NK-92 (cell line): ENCODE results near the gene ANKS3.
A peak's percentile ranks its signal among the peaks of the same experiment; 100 is the strongest.

ENCODE experiments used
- DNase-seq: peaks from one replicate; lab custom pipeline; 2025; ENCODE audit not compliant: unreplicated experiment; lab: John Stamatoyannopoulos, UW

ANKS3 gene, protein sequence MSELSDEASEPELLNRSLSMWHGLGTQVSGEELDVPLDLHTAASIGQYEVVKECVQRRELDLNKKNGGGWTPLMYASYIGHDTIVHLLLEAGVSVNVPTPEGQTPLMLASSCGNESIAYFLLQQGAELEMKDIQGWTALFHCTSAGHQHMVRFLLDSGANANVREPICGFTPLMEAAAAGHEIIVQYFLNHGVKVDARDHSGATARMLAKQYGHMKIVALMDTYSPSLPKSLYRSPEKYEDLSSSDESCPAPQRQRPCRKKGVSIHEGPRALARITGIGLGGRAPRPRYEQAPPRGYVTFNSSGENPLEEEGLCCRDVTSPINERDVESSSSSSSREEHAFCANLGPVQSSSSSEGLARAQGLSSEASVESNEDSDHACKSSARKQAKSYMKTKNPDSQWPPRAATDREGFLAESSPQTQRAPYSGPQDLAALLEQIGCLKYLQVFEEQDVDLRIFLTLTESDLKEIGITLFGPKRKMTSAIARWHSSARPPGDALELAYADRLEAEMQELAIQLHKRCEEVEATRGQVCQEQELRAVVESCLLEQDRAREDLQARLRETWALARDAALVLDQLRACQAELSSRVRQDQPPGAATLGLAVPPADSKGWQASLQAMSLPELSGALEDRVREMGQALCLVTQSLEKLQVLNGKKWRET

DNA sequence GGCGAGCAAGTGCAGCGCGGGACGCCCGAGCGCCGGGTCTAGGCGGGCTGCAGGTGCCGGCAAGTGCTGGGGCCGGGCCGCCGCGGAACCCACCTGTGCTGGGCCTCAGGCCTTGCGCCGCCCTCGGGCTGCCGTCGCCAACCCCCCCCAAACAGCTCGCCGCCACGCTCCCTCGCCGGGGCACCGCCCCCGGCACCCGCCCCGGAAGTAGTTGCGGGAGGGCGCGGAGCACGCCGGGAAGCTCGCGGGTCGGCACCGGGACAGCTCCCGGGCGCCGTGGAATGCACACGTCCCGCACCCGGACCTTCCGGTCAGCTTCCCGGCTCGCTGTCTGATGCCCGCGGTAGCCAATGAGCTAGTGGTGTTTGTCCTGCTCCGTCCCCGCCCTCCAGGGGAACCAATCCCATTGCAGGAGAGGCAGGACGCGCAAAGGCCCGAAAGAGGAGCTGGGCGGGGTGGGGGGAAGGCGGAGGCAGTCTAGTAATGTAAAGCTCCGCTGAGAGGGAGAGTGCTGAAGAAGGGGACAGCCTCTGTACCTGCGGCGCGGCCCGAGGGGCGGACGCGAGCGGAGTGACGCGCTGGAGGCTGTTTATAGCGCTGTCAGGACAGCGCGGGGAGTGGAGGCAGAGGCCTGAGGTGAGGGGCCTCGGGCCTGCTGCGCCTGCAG lies at the start of gene ANKS3, which contains the start of gene DNAAF8:
Gene ANKS3, minus strand, starts transcription at position 209 of the 667 bp plus-strand sequence. CDS start 4,122 bp downstream, outside the sequence.
Gene DNAAF8, plus strand, starts transcription at position 475 of the 667 bp plus-strand sequence. CDS start 1,978 bp downstream, outside the sequence.
- no peak for DNase-seq

DNA sequence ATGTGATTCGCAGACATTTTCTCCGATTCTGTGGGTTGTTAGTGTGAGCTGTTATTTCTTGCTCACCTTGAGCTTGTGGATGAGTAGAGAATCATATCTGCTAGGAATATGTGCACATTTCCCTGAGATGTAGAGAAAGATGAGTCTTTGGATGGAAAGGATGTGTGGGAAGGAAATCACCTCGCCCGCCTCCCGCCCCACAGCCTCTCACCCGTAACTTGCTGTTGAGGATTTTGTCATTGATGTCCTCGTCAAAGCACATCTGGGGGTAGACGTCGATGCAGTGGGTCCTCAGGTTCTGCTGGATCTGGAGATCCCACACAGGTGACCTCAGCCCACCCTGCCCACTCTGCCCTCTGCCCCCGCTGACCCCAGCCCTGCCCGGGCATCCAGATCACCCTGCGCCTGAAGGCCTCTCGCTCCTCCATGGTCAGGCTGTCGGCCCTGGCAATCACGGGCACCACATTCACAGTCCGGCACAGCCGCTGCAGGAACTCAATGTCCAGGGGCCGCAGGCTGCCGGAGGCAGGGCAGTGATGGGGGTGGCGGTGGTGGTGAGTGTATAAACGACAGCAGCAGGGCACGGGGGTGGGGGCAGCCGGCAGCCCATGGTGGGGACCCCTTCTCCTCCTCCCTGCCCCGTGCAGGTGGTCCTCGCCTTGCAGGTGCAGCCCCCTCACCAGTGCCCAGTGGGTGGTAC lies 49.3 kb upstream of the ANKS3 start:
- DNase-seq: no peak

DNA sequence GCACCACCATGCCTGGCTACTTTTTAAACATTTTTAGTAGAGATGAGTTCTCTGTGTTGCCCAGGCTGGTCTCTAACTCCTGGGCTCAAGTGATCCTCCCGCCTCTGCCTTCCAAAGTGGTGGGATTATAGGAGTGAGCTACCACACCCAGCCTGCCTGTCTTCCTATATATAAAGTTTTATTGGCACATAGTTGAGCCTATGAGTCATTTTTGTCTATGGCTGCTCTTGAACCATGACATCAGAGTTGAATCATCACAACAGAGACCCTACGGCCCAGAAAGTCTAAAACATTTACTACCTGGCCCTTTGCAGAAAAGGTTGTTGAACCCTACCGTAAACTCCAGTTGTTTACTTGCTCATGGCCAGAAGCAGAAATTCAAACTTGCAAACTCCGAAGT lies 46.2 kb upstream of the ANKS3 start:
- DNase-seq: no peak

DNA sequence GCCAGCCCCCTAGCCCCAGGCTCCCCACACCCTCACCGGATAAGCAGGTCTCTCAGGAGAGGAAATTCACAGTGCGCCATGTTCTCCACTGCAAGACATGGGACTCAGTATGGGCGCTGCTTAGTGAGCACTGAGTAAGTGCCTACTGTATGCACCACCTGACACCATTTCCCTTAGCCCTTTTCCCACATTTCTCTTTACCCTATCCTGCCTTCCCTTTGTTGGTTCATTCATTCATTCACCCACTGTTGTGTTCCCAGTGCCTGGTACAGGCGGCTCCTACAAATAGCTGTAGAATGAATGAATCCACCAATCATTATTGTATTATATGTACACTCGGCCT lies 44.0 kb upstream of the ANKS3 start:
- DNase-seq: no peak

DNA sequence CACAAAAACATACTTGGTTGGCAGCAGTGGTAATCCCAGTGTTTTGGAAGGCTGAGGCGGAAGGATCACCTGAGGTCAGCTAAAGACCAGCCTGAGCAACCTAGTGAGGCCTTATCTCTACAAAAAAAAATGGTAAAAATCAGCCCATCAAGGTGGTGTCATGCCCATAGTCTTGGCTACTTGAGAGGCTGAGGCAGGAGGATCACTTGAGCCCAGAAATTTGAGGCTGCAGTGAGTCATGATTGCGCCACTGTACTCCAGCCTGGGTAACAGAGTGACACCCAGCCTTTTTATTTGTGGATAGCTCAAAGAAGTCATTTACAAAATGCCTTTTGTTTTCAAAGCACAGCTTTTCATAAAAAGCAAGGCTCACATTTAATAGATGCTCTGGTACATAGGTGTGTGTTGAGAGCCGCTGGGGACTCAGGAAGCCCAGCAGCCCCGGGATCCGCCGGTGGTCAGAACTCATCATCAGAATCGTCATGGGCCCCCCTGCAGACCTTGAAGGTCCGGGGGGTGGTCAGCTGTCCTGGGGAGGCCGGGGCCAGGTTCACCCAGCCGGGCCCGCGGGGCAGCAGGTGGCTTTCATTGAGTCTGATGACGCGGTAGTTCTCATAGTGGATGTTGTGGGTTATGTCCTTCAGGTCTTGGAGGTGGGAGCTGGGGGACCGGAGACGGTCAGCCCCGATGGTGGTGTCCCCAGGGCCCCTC lies 43.4 kb upstream of the ANKS3 start:
- DNase-seq: no peak

DNA sequence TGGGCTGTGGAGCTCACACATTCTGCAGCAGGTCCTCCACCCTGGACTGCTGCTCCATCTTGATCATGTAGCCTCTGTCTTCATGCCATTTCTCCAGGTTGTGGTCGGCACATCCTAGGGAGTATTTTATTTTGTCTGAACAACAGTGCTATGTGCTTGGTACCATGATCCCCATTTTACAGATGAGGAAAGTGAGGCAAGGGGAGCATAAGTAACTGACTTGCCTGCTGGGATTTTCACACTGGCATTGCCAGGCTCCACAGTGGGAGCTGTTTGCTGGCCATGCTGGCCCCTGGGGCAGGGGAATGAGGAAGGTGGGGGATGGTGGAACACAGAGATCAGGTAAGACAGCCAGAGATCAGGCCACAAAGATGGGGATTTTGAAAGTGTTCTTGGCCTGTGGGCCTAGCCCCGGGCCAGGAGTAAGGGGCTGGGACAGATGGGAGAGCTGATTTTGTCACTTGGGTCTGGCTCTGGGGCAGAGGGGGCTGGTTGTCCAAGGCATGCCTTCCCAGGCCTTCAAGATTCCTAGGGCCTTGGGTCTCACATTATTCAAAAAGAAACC lies 42.2 kb upstream of the ANKS3 start:
- no peak for DNase-seq

DNA sequence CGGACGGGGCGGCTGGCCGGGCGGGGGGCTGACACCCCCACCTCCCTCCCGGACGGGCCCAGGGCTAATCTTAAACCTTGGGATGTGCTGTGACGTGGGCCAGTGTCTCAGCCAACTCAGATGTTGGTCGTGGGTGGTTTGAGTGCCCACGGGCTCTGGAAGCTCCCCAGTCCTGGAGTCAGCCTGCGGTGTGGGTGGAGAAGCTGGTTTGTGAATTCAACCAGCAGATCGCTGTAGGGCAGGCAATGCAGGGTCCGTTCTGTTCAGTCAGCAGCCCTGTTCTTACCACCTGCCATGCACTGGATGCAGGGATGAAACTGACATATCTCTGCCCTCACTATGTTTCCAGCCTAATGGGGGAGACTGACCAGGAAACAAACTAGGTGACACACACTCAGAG lies 40.9 kb upstream of the ANKS3 start:
- DNase-seq: no peak

DNA sequence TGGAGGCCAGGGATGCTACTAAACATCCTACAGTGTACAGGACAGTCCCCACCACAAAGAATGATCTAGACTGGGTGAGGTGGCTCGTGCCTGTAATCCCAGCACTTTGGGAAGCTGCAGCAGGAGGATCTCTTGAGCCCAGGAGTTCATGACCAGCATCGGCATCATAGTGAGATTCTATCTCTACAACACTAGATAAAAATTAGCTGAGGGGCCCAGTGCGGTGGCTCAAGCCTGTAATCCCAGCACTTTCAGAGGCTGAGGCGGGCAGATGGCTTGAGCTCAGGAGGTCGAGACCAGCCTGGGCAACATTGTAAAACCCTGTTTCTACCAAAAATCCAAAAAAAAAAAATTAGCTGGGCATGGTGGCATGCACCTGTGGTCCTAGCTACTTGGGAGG lies 38.3 kb upstream of the ANKS3 start:
- DNase-seq: no peak

DNA sequence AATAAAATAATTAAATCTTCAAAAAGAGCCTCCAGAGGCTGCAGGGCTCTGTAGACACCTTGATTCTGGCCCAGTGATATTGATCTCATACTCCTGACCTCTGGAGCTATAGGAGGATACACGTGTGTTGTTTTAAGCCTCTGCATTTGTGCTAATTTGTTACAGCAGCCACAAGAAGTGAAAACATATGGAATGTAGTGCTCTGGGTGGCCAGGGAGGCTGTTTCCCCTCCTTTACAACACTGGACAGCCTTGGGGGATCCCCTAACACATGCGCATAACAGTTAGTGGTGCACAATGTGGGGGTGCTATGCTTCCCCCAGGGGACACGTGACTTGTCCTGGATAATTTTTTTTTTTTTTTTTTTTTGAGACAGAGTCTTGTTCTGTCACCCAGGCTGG lies 37.6 kb upstream of the ANKS3 start:
- DNase-seq: no peak

DNA sequence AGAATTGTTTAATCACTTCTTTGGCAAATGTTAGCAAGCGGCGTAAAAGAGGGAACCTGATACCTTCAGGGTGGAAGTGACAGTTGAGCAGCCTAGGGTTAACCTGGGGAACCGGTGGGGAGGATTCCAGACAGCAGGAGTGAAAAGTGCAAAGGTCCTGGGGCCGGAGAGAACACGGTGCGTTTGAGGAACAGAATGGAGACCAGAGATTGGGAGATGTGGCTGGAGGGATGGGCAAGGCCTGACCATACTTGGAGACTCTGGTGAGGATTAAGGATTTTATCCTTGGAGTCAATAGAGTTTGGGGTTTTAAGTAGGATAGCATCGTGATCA lies 35.2 kb upstream of the ANKS3 start:
- DNase-seq: no peak

DNA sequence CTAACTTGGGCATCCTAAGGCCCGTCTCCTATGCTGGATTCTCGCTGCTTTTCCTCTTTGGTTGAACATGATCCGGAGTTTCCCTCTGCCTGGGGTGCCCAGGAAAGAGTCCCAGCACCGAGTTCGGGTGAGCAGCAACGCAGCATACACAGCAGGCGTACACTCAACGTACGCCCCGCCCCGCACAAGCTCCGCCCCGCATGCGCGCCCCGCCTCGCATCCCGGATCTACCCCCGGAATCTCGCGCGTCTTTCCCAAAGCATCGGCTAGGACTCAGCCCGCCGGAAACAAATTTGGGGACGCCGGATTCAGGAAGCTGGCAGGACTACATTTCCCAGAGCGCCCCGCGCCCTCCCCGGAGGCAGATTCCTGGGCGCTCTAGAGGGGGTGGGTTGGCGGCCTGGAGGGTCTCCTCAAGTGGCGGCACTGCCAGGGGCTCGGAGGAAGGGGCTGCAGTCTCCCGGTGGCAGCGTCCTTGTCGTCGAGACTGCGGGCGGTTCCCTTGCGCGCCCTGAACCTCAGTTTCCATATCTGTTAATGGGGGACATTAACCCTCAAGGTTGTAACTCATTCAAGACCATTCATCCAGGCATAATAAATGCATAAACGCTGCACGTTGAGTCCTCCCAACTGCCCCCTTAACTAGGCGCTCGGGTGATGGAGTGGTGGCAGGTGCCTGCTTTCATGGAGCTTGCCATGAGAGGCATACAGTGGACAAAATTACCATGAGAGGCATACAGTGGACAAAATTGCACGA lies 34.7 kb upstream of the ANKS3 start:
- DNase-seq: no peak

DNA sequence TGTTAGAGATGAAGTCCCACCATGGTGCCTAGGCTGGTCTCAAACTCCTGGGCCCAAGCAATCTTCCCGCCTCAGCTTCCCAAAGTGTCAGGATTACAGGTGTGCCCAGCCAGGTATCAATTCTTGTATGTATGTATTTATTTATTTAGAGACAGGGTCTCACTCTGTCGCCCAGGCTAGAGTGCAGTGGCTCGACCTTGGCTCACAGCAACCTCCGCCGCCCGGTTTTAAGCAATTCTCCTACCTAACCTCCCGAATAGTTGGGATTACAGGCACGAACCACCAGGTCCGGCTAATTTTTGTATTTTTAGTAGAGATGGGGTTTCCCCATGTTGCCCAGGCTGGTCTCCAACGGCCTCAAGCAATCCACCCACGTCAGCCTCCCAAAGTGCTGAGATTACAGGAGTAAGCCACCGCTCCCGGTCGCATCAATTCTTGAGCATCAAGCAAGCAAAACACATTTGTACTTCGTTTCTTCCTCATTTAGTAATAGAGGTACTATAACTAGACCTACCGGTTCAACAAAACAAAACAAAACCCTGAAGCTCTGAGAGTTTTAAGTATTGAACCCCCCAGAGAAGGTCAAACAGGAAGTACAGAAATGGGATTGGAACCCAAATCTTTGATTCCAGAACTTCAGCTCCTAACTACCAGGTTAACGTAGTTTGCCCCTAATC lies 33.9 kb upstream of the ANKS3 start:
- DNase-seq: no peak

DNA sequence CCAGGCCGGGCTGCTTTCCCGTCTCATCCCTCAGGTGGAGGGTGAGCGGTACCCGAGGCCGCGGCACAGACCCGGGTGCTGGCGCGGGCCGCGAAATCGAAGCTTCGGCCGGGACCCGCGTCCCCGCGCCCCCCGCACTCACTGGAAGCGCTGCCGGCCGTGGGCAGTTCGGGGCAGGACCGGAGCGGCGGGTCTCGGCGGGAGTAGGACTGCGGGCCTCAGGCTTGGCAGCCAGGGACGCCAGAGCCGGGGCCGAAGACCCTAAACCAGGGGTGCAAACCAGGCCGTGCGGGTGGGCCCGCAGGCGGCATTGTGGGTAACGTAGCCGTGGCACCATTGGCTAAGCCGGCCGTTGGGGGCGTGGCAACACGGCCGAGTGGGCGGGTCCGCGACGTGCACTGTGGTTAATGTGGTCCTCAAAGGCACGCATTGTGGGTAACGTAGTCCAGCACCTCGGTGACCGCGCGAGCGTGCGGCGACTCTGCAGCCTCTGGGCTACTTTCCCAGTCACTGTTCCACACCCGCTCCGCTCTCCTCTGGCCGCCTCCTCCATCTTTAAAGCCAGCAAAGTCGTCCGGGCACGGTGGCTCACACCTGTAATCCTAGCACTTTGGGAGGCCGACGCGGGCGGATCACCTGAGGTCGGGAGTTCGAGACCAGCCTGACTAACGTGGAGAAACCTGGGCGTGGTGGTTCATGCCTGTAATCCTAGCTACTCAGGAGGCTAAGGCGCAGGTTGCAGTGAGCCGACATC lies 33.0 kb upstream of the ANKS3 start, which contains the start of gene ZNF500:
Gene ZNF500, minus strand, starts transcription at position 288 of the 754 bp plus-strand sequence. CDS start 1,184 bp downstream, outside the sequence.
- peak; percentile 31 for DNase-seq

DNA sequence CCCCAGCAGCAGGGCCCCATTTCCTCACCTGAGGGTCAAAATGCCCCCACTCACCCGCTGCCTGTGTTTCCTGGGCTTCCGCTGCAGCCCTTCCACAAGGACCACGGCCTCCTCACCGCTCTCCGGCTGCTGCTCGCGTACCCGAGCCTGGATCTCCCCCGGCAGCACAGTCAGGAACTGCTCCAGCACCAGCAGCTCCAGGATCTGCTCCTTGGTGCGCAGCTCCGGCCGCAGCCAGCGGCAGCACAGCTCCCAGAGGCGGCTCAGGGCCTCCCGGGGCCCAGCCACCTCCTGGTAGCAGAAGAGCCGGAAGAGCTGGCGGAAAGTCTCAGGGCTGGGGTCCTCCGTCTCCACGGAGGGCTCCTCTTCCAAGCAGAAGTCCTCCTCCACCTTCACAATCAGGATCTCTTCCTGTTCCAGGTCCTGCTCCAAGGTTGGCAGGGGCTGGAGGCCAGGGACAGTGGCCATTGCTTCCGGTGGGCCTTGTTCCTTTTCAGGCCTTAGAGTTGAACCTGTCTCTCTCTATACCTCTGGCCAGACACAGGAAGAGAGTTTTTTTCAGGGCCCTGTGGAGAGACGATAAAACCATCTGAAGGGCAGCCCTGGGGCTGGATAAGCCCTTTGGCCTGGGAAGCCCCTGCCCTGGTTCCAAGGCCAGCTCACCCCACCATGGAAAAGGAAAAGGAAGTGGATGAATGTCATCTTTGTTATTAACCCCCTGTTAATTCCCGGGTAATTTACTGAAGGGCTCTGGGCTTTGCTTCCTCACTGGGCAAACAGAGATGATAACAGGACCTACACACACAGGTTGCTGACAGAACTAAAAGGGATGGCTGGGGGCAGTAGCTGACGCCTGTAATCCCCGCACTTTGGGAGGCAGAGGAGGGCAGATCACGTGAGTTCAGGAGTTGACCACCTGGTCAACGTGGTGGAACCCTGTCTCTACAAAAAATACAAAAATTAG lies 31.7 kb upstream of the ANKS3 start:
- no peak for DNase-seq

DNA sequence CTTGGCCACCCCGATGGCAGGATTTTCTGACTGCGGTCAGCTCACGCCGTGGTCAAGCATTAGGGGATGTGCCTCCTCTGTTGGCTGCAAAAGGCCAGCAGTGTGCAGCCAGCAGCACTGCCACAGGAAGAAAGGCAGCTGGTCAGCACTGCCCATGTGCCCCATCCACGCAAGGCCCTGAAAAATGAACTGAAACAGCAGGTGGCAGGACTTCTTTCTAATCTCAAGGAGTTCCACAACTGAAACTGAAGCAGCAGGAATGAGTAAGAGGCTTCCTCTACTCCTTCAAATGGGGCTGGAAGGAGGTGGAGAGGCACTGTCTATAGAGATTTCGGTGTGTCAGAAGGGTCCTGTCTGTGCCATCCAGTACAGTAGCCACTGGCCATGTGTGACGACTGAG lies 29.7 kb upstream of the ANKS3 start:
- DNase-seq: no peak

DNA sequence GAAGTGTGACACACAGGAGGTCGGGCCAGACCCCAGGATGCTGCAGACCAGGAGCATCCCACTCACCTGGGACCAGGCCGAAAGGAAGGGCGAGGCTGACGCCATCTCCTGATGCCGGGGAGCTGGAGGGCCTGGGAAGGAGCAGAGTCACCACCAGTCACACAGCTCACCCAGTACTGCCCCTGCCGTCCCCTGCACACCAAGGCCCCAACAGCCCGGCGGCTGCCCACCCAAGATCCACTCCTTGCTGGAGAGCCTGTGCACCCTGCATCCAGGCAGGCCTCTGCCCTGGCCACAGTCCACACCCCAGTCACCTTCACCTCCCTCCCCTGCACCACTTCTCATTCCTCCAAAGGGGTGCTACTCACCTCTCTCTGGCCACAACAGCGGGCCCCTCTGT lies 28.1 kb upstream of the ANKS3 start:
- DNase-seq: no peak

DNA sequence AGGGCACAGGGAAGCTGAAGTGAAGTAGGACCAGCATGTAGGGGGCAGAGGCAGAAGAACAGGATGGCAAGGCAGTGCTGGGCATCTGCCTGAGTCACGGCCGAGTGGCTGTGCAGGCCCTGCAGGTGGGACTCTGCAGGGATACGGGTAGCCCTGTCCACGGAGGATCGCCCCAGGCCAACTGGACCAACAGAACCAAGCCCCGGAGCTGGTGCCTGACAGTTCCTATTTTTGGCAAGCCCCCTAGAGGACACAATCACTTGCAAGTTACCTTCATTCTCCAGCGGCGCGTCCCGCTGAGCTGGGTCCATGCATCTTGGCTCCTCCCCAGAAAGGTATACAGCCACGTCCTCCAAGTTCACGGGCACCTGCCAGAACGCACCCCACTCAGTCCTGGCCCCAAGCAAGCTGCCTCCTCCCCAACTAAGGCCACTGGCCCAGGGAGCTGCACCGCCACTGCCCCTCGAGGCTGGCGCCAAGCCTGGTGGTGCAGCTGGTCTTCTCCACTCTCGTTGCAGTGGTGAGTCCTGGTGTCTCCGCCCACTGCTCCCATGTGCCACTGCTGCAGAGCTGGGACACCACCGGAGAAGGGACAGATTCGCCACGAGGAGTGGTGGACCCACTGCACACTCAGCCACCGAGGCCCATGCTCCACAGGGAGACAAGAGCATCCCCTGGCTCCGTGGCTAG lies 26.3 kb upstream of the ANKS3 start:
- no peak for DNase-seq
